Retinal pigment epithelial cell (primary cell): ENCODE measurements around the gene ERI3.

ENCODE experiments used
- DNase-seq: peaks from one replicate; pipeline ENCODE4 v3.0.0-alpha.2; 2010; ENCODE audit warnings: low read depth
- H3K4me3 ChIP-seq: 2 replicates; pipeline ENCODE4 v1.5.1; 2011; ENCODE audit warnings: mild to moderate bottlenecking, low read length, control low read depth, moderate library complexity
- CTCF ChIP-seq: conservative IDR thresholded peaks from 2 replicates; pipeline ENCODE4 v1.5.1; 2011; ENCODE audit warnings: low read depth, low read length, control low read depth, inconsistent platforms

Gene ERI3

DNA sequence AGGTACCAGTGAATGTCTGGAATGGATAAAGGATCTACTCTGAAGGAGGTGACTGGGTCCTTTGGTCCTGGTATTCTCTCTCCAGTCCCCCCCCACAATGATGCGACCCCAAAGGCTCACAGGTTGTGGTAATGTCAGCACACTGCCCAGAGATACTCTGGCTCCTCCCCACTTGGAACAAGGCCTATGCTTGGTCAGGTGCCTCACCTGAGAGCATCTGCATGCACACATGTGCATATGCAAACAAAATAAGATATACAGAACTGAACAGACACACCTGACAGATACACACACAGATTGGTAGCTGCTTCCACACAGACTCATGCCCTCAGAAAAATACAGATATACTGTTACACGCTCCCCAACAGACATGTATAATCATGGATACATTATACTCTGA, 108.3 kb downstream of the ERI3 start:
- H3K4me3 ChIP-seq: no peak overlapping the region
- no peak for DNase-seq
- TF ChIP-seq CTCF: no peak

- no peak overlapping the region for H3K4me3 ChIP-seq
- TF ChIP-seq CTCF: no peak
- DNase-seq: no peak
Observed at GRCh38 chr1:44244986-44245385, 110.1 kb downstream of the ERI3 start.

- TF ChIP-seq CTCF: no peak
- DNase-seq: no peak
- no peak overlapping the region for H3K4me3 ChIP-seq
Observed at GRCh38 chr1:44243782-44244495, 111.1 kb downstream of the ERI3 start.

- H3K4me3 ChIP-seq: no peak overlapping the region
- DNase-seq: no peak
- no peak for TF ChIP-seq CTCF
Observed at GRCh38 chr1:44242746-44243145, 112.3 kb downstream of the ERI3 start.

DNA sequence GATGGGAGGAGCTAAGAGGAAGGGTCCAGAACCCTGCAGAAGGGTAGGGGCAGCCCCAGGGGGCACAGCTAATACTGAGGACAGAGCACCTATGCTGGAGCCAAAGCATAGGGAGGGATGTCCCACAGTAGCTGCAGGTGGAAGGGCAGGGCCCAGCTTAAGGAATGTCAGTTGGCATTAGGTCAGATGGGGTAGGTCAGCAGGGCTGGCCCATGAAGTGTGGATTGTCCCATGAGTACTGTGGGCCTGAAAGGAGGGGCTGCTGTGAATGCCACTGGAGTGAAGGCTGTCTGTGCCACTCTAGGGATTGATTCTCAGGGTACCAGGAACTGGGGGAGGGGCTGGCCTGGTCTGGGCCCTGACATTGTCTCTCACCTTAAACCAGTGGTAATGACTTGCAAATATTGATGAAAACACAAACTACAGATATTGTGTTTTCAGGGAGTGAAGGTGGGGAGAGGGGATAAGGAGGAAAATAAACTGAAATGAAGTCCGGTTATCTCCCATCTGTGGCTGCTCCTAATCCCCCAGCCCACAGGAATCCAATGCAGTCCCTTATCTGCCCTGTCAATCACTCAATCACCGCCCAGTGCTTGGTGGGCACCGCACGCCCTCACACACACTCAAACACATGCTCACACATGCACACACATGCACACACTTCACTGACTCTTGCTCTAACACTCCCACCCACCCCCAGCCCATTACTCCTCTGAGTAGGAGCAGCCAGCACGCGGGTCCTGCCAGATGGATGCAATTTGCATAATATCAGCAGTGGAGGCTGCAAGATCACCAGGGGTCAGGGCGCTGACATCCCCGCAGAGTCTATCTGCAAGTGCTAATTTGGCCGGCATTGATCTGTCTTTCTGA, 114.0 kb downstream of the ERI3 start:
- H3K4me3 ChIP-seq: no peak overlapping the region
- no peak for TF ChIP-seq CTCF
- no peak for DNase-seq

DNA sequence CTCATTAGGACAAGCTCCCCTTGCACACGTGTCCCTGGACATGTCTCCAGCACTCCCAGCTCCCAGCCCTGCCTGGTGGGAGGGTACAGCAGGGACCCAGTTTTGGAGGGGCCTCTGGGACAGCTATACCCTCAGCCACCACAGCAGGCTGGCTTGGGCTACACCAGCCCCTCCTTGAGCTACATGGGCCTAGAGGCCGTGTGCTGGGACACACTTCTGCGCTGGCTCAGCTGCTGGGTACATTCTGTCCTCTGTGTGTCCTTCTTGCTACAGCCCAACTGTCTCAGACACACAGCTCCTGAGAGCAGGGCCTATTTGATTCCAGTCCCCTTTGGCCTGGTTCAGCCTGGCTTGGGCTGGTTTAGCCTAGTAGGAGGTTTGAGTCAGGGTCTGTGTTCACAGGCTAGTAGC, 115.1 kb downstream of the ERI3 start:
- no peak for TF ChIP-seq CTCF
- DNase-seq: no peak
- H3K4me3 ChIP-seq: no peak overlapping the region
